Measurements from ENCODE around the gene ZNF304.

The ZNF304 gene

DNA sequence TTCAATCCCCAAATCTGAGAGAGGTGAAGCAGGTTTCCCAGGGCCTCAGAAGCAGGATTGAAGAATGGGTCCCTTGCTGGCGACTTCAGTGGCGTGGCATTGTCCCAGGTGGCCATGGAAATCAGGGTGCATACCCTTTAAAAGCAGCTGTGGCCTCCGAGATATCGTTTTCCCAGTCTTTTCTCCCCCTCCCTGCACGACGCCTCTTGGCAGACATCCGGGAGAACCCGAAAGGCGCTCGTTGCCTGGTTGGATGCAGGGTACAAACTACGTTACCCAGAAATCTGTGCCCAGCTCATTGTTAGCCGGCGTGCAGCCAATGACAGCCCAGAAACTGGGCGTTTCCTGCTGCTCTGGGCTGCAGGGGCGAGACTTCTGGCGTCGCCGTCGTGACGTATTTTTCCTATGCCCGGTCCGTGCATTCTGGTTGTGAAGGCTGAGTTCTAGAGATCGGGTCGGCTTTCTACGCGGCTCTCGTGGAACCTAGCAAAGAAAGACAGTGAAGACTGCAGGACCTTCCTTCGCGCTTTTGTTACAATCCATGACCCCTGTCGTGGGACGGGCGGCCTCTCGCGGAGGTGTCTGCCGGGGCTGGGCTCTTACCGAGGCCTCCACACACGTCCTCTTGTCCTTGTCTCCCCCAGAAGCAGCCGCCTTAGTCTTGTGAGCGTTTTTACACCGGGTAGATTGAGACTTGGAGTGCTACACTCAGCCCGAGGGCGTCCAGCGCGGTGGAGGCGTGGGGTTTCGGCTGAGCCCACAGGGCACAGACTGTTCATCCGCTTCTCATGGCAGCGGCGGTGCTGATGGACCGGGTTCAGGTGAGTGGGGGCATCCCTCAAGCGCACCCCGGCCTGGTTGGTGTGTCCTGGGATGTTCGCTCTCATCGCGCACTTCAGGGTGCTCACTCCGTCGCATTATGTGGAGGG lies at the start of gene ZNF304:
Gene ZNF304 (plus strand): TSS at position 395 of the 929 bp plus-strand sequence. CDS start 394 bp downstream, at position 789.
- ChIA-PET CTCF (interaction anchor here (0.6 to 0.7 kb wide), 2 partner anchors 12 to 16 kb away, joined by 3 to 4 read pairs; partner anchors contain the start of genes TRAPPC2B and ZNF547), POLR2A (ENCODE audit: low non-redundant PET) (no interaction called here)
- peak within 1 kb of the TSS; percentile 71 for H3K27ac ChIP-seq
- DNase-seq (ENCODE audit: low spot score), result peak; percentile 96
- TF ChIP-seq, protein P1, sequence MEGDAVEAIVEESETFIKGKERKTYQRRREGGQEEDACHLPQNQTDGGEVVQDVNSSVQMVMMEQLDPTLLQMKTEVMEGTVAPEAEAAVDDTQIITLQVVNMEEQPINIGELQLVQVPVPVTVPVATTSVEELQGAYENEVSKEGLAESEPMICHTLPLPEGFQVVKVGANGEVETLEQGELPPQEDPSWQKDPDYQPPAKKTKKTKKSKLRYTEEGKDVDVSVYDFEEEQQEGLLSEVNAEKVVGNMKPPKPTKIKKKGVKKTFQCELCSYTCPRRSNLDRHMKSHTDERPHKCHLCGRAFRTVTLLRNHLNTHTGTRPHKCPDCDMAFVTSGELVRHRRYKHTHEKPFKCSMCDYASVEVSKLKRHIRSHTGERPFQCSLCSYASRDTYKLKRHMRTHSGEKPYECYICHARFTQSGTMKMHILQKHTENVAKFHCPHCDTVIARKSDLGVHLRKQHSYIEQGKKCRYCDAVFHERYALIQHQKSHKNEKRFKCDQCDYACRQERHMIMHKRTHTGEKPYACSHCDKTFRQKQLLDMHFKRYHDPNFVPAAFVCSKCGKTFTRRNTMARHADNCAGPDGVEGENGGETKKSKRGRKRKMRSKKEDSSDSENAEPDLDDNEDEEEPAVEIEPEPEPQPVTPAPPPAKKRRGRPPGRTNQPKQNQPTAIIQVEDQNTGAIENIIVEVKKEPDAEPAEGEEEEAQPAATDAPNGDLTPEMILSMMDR (conservative IDR thresholded peaks at IDR 0.05; ENCODE audit: low read depth), result no peak

DNA sequence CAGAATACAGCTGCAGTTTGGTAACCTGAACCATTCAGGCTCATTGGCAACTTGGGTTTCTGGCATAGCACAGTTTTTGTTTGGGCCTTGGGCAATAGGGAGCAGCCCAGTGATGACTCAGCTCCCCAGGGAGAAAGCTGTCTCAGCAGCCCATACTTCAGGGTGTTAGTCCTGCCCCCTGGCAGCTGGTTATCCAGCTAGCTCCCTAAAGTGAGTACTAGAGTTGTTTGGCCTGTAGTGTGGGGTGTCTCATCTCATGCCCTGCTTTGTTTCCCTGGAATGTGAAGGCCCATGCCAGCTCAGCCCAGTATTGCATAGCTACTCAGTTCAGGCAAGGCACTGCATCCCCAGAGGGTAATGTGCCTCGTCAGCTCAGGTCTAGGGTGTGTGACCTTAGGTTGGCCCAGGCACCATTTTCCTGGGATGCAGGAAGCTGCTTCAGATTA lies 49.0 kb upstream of the ZNF304 start:
- peak; percentile 91 for DNase-seq (ENCODE audit: low spot score)
- ChIA-PET CTCF (no interaction called here), POLR2A (ENCODE audit: low non-redundant PET) (interaction anchor here (0.6 kb wide), 1 partner anchor 18 kb away, joined by 3 read pairs; no protein-coding TSS in a partner anchor)
- H3K27ac ChIP-seq, result peak overlapping the region; percentile 78
- TF ChIP-seq, protein P1 (conservative IDR thresholded peaks at IDR 0.05; ENCODE audit: low read depth), result no peak

DNA sequence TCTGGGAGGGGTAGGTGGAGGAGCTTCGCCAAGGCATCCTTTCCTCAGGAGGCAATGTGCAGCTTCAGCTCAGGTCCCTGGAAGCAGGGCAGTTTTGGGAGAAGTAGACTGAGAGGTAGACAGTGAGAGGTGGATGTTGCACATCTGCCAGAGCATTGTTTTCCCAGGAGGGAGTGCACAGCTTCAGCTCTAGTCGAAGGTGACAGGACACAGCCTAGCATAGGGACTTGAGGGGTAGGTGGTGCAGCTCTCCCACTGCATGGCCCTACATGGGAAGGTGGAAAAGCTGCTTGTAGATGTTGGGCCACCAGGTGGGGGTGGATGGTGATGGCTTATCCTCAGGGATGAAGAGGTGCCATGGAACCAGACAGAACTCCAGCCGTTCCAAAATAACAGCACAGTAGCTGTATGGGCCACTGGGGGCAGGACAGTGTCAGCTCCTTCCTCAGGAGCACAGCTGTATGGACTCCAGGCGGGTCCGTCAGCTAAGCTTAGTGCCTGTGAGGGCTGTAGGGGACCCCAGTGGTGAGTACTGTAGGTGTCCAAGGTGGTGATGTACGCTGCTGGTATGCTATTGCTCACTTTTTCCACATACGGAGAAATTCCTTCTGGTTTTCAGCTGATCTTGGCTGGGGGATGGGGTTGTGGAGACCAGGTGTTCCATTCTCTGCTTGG lies 48.2 kb upstream of the ZNF304 start:
- POLR2A ChIA-PET (ENCODE audit: low non-redundant PET), result no interaction called here
- no peak for DNase-seq (ENCODE audit: low spot score)
- TF ChIP-seq, protein P1 (conservative IDR thresholded peaks at IDR 0.05; ENCODE audit: low read depth), result no peak
- CTCF ChIA-PET, result interaction anchor here (0.6 kb wide), 1 partner anchor 27 kb away, joined by 3 read pairs; no protein-coding TSS in a partner anchor
- H3K27ac ChIP-seq, result peak overlapping the region; percentile 78

DNA sequence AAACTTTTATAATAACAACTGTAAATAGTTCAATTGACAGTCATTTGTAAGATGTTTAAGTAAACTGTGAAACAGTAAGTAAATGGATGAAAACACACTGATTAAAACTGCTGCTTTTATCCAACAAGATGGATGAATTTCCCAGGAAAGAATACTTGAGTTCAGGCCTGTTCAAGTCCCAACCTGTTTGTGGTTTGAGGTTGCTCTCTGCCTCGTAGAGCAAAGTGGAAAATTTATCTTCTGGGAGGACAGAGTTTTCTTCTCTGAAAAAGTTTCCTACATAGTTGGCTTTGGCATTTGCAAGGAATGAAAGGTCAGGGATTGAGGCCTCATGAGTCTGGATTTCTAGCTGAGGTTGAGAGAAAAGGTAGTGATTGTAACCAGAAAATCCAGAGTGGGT lies 46.0 kb upstream of the ZNF304 start:
- peak overlapping the region; percentile 81 for H3K27ac ChIP-seq
- CTCF ChIA-PET, result interaction anchor here (0.6 kb wide), 1 partner anchor 10 kb away, joined by 9 read pairs; no protein-coding TSS in a partner anchor
- POLR2A ChIA-PET (ENCODE audit: low non-redundant PET), result no interaction called here
- TF ChIP-seq, protein P1 (conservative IDR thresholded peaks at IDR 0.05; ENCODE audit: low read depth), result no peak
- DNase-seq (ENCODE audit: low spot score), result peak; percentile 45

DNA sequence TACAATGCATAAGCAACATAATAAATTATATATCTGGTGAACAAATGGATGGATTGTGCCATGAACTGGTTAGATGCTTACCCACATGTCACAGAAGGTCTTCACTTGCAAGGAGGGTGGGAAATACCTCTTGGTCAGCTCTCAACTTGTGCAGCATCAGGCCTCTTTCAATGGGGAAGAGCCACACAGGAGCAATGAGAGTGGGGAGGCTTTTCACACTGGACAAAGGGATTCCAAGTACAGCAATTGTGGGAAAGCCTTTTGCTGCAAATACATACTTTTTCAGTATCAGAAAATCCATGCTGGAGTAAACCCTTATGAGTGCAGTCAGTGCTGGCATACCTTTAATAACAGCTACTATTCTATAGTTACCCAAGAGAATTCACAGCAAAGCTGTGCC lies 42.6 kb upstream of the ZNF304 start:
- H3K27ac ChIP-seq, result no peak overlapping the region
- TF ChIP-seq, protein P1 (conservative IDR thresholded peaks at IDR 0.05; ENCODE audit: low read depth), result no peak
- ChIA-PET POLR2A (ENCODE audit: low non-redundant PET) (no interaction called here), CTCF (no interaction called here)
- DNase-seq (ENCODE audit: low spot score), result no peak

DNA sequence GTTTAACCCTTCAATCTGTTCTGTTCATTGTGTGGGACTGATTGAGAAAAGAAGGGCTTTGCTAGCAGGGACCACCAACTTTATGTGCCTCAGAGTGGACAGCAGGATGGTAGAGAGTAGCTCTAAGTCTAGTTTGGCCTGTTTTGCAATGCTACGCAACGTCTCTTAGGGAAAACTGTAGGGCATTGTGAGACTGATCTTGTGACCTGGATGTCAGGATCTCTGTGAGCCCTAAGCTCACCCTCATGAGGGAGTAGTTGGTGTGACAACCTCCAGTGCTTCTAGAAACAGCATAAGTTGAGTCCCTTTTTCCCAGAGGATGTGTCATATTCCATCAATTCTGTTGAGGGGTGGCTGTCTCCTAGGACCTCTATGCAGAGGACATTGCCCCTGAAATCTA lies 40.3 kb upstream of the ZNF304 start:
- ChIA-PET CTCF (no interaction called here), POLR2A (ENCODE audit: low non-redundant PET) (no interaction called here)
- H3K27ac ChIP-seq, result no peak overlapping the region
- TF ChIP-seq, protein P1 (conservative IDR thresholded peaks at IDR 0.05; ENCODE audit: low read depth), result no peak
- DNase-seq (ENCODE audit: low spot score), result no peak
